Ishikawa (cell line): ENCODE measurements around the gene NYAP1.

Source experiments
- CEBPB ChIP-seq: IDR thresholded peaks from 2 replicates; pipeline ENCODE4 v1.6.1; 2012
- CREB1 ChIP-seq: IDR thresholded peaks from 2 replicates; pipeline ENCODE4 v1.6.1; 2012; ENCODE audit warnings: low read depth
- EGR1 ChIP-seq: IDR thresholded peaks from 2 replicates; pipeline ENCODE4 v1.6.1; 2012
- EP300 ChIP-seq: IDR thresholded peaks from 2 replicates; pipeline ENCODE4 v1.6.1; 2012; ENCODE audit warnings: borderline replicate concordance
- FOXM1 ChIP-seq: IDR thresholded peaks from 2 replicates; pipeline ENCODE4 v1.6.1; 2012; ENCODE audit warnings: low read depth, borderline replicate concordance
- MAX ChIP-seq: IDR thresholded peaks from 2 replicates; pipeline ENCODE4 v1.6.1; 2012
- NFIC ChIP-seq: IDR thresholded peaks from 2 replicates; pipeline ENCODE4 v1.6.1; 2012
- RAD21 ChIP-seq: IDR thresholded peaks from 2 replicates; pipeline ENCODE4 v1.6.1; 2012; ENCODE audit warnings: low read depth
- TAF1 ChIP-seq: IDR thresholded peaks from 2 replicates; pipeline ENCODE4 v1.6.1; 2012; ENCODE audit warnings: low read depth, mild to moderate bottlenecking
- TCF12 ChIP-seq: IDR thresholded peaks from 2 replicates; pipeline ENCODE4 v1.6.1; 2012; ENCODE audit warnings: low read depth
- TEAD4 ChIP-seq: IDR thresholded peaks from 2 replicates; pipeline ENCODE4 v1.6.1; 2012
- YY1 ChIP-seq: IDR thresholded peaks from 2 replicates; pipeline ENCODE4 v1.6.1; 2012; ENCODE audit warnings: low read depth
- ZBTB7A ChIP-seq: IDR thresholded peaks from 2 replicates; pipeline ENCODE4 v1.6.1; 2012; ENCODE audit warnings: low read depth
- TF ChIP-seq, protein P1 (sequence below): IDR thresholded peaks from 2 replicates; pipeline ENCODE4 v1.6.1; 2012; ENCODE audit warnings: low read depth, mild to moderate bottlenecking
- TF ChIP-seq, protein P2 (sequence below): IDR thresholded peaks from 2 replicates; pipeline ENCODE4 v1.6.1; 2012

Gene NYAP1

GRCh38 chr7:100486753-100487446 is 3.2 kb downstream of the NYAP1 start:
- TF ChIP-seq CREB1 (no peak), MAX (0 out of 2 replicates have a peak, but pooled peaks have one; percentile 19)

- TF ChIP-seq TAF1: no peak
- TF ChIP-seq YY1: no peak
- TF ChIP-seq, protein P1, sequence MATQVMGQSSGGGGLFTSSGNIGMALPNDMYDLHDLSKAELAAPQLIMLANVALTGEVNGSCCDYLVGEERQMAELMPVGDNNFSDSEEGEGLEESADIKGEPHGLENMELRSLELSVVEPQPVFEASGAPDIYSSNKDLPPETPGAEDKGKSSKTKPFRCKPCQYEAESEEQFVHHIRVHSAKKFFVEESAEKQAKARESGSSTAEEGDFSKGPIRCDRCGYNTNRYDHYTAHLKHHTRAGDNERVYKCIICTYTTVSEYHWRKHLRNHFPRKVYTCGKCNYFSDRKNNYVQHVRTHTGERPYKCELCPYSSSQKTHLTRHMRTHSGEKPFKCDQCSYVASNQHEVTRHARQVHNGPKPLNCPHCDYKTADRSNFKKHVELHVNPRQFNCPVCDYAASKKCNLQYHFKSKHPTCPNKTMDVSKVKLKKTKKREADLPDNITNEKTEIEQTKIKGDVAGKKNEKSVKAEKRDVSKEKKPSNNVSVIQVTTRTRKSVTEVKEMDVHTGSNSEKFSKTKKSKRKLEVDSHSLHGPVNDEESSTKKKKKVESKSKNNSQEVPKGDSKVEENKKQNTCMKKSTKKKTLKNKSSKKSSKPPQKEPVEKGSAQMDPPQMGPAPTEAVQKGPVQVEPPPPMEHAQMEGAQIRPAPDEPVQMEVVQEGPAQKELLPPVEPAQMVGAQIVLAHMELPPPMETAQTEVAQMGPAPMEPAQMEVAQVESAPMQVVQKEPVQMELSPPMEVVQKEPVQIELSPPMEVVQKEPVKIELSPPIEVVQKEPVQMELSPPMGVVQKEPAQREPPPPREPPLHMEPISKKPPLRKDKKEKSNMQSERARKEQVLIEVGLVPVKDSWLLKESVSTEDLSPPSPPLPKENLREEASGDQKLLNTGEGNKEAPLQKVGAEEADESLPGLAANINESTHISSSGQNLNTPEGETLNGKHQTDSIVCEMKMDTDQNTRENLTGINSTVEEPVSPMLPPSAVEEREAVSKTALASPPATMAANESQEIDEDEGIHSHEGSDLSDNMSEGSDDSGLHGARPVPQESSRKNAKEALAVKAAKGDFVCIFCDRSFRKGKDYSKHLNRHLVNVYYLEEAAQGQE: no peak
- no peak for TF ChIP-seq NFIC
- no peak for TF ChIP-seq RAD21
- TF ChIP-seq EP300: no peak
- no peak for TF ChIP-seq CEBPB
- no peak for TF ChIP-seq FOXM1
- no peak for TF ChIP-seq CREB1
- TF ChIP-seq TEAD4: no peak
- no peak for TF ChIP-seq EGR1
- TF ChIP-seq MAX: no peak
These were observed 4.8 kb downstream of the NYAP1 start for GRCh38 chr7:100488333-100489095.

DNA sequence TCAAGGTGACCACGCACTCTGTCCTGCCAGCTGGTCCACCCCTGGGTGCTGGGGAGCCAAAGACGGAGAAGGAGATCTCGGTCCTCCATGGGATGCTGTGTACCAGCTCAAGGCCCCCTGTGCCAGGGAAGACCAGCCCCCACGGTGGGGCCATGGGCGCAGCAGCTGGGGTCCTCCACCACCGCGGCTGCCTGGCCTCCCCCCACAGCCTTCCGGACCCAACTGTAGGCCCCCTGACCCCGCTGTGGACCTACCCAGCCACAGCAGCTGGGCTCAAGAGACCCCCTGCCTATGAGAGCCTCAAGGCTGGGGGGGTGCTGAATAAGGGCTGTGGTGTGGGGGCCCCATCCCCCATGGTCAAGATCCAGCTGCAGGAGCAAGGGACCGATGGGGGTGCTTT is 5.4 kb downstream of the NYAP1 start:
- TF ChIP-seq, protein P2, sequence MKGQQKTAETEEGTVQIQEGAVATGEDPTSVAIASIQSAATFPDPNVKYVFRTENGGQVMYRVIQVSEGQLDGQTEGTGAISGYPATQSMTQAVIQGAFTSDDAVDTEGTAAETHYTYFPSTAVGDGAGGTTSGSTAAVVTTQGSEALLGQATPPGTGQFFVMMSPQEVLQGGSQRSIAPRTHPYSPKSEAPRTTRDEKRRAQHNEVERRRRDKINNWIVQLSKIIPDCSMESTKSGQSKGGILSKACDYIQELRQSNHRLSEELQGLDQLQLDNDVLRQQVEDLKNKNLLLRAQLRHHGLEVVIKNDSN: no peak
- no peak for TF ChIP-seq YY1
- no peak for TF ChIP-seq TEAD4
- no peak for TF ChIP-seq CREB1
- TF ChIP-seq RAD21: no peak
- TF ChIP-seq EP300: no peak
- TF ChIP-seq NFIC: no peak
- no peak for TF ChIP-seq ZBTB7A

DNA sequence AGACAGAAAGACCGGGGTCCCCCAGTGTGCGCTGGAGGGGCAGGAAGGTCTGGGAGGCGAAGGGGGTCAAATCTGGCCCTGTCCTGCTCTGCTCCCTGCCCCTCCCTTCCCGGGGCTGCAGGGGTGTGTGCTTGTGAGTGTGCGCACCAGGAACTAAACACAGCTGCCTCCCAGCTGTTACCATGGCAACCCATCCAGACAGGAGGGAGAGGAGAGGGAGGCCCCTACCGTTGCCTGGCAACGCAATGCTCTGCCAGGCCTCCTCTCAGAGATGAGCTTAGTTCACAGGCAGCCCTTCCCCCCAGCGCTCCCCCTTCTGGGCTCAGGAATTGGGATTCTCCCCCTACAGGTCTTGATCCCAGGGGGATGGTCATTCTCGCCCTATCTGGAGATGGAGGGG is 6.1 kb downstream of the NYAP1 start:
- TF ChIP-seq EGR1 (no peak), TEAD4 (no peak), RAD21 (no peak), FOXM1 (no peak), CREB1 (no peak), YY1 (no peak)

GRCh38 chr7:100490483-100491191 is 6.9 kb downstream of the NYAP1 start:
- TF ChIP-seq TEAD4 (no peak), NFIC (no peak), EGR1 (no peak)

DNA sequence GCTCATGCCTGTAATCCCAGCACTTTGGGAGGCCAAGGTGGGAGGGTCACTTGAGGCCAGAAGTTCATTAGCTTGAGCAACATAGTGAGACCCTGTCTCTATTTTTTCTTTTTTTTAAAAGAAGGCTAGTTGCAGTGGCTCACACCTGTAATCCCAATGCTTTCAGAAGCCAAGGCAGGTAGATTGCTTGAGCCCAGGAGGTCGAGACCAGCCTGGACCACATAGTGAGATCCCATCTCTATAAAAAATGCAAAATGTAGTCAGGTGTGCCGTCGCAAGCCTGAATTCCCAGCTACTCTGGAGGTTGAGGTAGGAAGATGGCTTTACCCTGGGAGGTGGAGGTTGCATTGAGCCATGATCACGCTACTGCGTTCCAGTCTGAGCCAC is 7.5 kb downstream of the NYAP1 start:
- TF ChIP-seq, protein P2: no peak
- TF ChIP-seq TEAD4: no peak
- TF ChIP-seq CEBPB: no peak
- no peak for TF ChIP-seq TAF1
- no peak for TF ChIP-seq RAD21
- TF ChIP-seq FOXM1: no peak
- TF ChIP-seq ZBTB7A: no peak
- no peak for TF ChIP-seq EP300
- TF ChIP-seq NFIC: no peak
- no peak for TF ChIP-seq EGR1

GRCh38 chr7:100492738-100493475 is 9.2 kb downstream of the NYAP1 start:
- TF ChIP-seq ZBTB7A (no peak), YY1 (no peak), CREB1 (no peak), EP300 (no peak), EGR1 (no peak), CEBPB (no peak), FOXM1 (no peak), TEAD4 (no peak), TCF12 (no peak), RAD21 (no peak), TAF1 (no peak), MAX (no peak), NFIC (no peak)
- TF ChIP-seq, protein P1: no peak
- TF ChIP-seq, protein P2: no peak
